Stimulated activated naive B cell treated with anti-CD40 and anti-IgM and Interleukin-4, amounts not matched to agents 10 μg/mL and 1 μg/mL and 100 μg/mL, for 72 hours (primary cell): ENCODE data around the gene NACC2.
A peak's percentile ranks its signal among the peaks of the same experiment; 100 is the strongest.

Experiments
- ATAC-seq, 2 donors: fragments of 150-1000 bp; cut with Tn5 transposase; replicated peaks; 2 replicates each; pipeline ENCODE4 v1.10.0; 2021; ENCODE audit warnings: moderate library complexity in 1 of 2
- DNase-seq: peaks from one replicate; pipeline ENCODE4 v3.0.0; 2021
- H3K27ac Mint-ChIP-seq: one replicate; pipeline ENCODE4 v1.8.0; 2022; ENCODE audit warnings: mild to moderate bottlenecking, mixed read lengths
- H3K27me3 Mint-ChIP-seq, 2 donors: one replicate each; pipeline ENCODE4 v1.8.0; 2022; ENCODE audit warnings: mixed read lengths in 2 of 2
- H3K36me3 Mint-ChIP-seq, 2 donors: one replicate each; pipeline ENCODE4 v1.8.0; 2022; ENCODE audit warnings: mixed read lengths in 2 of 2, mild to moderate bottlenecking in 1 of 2
- H3K4me1 Mint-ChIP-seq, 2 donors: one replicate each; pipeline ENCODE4 v1.8.0; 2022; ENCODE audit warnings: mixed read lengths in 2 of 2, mild to moderate bottlenecking in 1 of 2
- H3K4me3 Mint-ChIP-seq, 2 donors: one replicate each; pipeline ENCODE4 v1.8.0; 2022; ENCODE audit warnings: mild to moderate bottlenecking in 2 of 2, mixed read lengths in 2 of 2, moderate library complexity in 1 of 2
- H3K9me3 Mint-ChIP-seq, 2 donors: one replicate each; pipeline ENCODE4 v1.8.0; 2022; ENCODE audit warnings: mixed read lengths in 2 of 2, mild to moderate bottlenecking in 1 of 2

Gene NACC2

DNA sequence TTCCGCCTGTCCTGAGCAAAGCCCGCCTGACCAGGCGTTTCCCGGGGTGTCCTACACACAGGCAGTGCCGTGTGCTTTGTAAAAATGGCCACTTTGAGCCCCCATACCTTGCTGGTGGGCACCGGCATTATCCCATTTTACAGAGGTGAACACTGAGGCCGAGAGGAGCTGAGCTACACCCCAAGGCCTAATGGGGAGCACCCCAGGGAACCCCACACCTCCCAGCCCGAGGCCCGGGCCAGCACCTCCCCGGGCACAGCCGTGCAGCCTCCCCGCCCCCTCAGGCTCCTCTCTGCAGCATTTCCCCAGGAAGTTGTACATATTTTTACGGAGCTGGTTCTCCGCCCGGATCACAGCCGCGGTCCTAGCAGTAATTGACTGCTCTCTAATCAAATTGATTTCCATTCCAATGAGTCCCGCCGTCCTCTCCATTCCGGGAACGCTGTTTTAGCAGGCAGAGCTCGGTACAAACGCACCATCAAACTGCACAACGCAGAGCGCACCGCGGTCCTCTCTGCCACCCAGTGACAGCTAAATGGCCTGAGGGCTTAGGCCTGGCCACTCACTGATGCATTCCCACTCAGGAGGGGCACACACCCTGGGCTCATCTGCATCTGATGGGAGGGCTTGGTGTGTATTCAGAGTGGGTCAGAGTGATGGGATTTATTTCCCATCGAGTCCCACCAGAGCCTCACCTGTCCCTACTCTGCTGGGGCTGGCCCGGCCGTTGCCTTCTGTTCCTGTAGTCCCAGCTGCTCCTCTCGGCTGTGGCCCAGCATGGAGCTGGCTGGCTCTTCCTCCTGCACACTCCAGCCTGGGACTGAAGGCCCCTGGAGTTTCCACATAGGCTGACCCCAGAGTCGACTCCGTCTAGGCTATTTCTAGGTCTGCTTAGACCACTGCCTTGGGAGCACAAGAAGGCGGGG, 97.7 kb downstream of the NACC2 start:
- ATAC-seq, result no peak
- no peak overlapping the region for H3K4me3 Mint-ChIP-seq
- H3K4me1 Mint-ChIP-seq, result peaks cover 2 to 12% of the 10 kb centered on the region in 2 donors
- no peaks in the 10 kb centered on the region for H3K36me3 Mint-ChIP-seq
- no peak overlapping the region for H3K27ac Mint-ChIP-seq
- no peaks in the 10 kb centered on the region for H3K9me3 Mint-ChIP-seq
- DNase-seq, result no peak
- H3K27me3 Mint-ChIP-seq, result peaks cover 0 to 1% of the 10 kb centered on the region in 2 donors

DNA sequence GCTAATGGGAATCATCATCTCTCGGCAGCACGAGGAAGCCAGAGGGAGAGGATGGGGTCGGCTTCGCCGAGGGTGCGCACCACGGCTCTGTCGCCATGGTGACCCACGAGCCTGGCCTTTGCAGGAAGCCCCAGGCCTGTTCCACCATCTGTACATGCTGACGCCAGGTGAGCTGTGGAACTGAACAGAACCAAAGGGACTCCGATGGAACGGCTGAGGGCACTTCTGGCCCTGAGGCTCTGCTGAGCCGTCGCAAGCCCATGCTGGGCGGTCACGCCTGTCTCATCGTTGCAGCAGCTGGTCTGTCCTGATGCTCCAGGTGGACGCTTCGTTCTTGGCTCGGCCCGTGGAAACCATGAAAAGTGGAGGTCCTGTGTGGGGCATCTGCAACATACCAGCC, 99.3 kb downstream of the NACC2 start:
- Mint-ChIP-seq H3K9me3 (no peaks in the 10 kb centered on the region), H3K27ac (no peak overlapping the region), H3K4me1 (peaks cover 6 to 18% of the 10 kb centered on the region in 2 donors), H3K27me3 (peaks cover 0 to 6% of the 10 kb centered on the region in 2 donors), H3K4me3 (no peak overlapping the region), H3K36me3 (no peaks in the 10 kb centered on the region)
- DNase-seq, result no peak
- ATAC-seq, result no peak

DNA sequence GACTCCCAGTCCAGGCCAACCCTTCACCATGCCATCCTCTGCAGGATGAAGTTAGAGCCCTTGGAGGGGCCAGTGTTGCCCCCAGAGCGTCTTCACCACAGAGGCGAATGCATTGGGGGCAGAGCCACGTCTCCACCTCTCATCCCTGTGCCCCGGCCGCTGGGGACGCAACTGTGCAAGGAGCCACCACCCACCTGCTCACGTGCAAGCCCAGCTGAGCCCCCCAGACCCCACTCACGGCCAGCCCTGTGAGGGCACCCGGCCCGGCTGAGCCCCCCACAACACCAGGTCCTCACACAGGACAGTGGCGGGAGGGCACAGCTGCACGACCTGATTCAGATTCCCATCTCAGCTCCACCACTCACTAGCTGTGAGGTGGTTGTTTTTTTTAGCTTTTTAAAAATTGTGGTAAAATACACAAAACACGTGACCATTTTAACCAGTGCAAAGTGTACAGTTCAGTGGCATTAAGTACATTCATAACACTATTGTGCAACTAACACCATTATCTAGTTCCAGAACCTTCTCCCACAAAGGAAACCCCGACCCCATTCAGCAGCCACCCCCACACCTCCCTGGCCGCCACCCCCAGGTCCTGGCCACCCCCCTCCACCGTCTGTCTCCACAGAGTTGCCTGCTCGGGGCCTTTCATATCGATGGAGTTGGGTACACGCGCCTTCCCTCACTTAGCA, 100.4 kb downstream of the NACC2 start:
- Mint-ChIP-seq H3K9me3 (no peaks in the 10 kb centered on the region), H3K4me3 (no peak overlapping the region), H3K4me1 (peaks cover 10 to 27% of the 10 kb centered on the region in 2 donors), H3K27ac (no peak overlapping the region), H3K36me3 (no peaks in the 10 kb centered on the region), H3K27me3 (peaks cover 0 to 12% of the 10 kb centered on the region in 2 donors)
- ATAC-seq (no peak), DNase-seq (no peak)

DNA sequence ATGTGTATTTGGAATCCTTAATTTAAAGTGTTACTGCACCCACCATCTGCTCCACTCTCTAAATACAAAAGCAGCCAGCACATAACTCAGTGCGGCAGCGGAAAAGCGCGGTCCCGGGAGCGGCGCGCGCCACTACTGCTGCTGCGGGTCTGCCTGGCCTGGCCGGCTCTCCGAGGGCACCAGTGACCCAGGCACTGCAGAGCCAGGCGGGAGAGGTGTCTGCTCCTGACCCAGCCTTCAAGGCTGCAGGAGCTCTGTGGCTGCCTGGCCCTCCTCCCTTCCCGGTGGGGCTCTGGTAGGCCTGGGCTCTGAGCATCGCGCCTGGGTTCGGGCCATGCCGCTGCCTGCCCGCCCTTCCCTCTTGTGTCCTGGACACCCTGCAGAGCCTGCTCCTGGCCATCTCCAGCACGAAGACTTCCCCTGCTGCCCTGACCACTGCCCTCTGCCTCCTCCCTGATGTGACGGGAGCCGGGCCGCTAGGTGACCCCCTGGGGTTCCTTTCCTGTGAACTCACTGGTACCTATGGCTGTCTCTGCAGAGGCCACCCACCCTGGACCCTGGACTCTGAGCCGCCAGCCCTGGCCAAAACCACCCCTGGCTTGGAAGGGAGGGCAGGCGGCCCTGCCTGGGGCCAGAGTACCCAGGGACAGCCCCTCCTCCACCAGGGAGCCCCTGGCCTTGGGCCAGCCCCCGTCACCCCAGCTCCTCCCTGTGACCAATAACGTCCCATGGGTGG, 101.2 kb downstream of the NACC2 start:
- Mint-ChIP-seq H3K27me3 (peaks cover 0 to 17% of the 10 kb centered on the region in 2 donors), H3K4me3 (no peak overlapping the region), H3K36me3 (no peaks in the 10 kb centered on the region), H3K4me1 (peaks cover 10 to 31% of the 10 kb centered on the region in 2 donors), H3K27ac (no peak overlapping the region), H3K9me3 (no peaks in the 10 kb centered on the region)
- ATAC-seq (no peak), DNase-seq (no peak)

DNA sequence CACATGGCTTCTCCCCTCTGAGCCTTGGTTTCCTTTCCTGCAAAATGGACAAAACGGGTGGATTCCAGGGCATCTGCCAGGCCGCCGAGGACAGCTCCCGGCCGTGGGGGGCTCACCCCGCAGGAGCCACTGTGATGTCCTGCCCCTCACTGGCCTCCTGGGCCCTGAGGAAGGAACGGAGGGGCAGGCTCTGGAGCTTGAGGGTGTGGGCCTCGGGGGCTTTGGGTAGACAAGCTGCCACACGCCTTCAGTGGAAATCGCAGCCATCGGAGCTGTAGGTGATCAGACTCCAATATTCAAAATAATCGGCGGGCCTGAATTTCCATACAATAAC, 101.7 kb downstream of the NACC2 start:
- Mint-ChIP-seq H3K36me3 (no peaks in the 10 kb centered on the region), H3K27me3 (peaks cover 0 to 20% of the 10 kb centered on the region in 2 donors), H3K4me3 (no peak overlapping the region), H3K4me1 (peaks cover 10 to 31% of the 10 kb centered on the region in 2 donors), H3K27ac (no peak overlapping the region), H3K9me3 (no peaks in the 10 kb centered on the region)
- DNase-seq, result no peak
- no peak for ATAC-seq

DNA sequence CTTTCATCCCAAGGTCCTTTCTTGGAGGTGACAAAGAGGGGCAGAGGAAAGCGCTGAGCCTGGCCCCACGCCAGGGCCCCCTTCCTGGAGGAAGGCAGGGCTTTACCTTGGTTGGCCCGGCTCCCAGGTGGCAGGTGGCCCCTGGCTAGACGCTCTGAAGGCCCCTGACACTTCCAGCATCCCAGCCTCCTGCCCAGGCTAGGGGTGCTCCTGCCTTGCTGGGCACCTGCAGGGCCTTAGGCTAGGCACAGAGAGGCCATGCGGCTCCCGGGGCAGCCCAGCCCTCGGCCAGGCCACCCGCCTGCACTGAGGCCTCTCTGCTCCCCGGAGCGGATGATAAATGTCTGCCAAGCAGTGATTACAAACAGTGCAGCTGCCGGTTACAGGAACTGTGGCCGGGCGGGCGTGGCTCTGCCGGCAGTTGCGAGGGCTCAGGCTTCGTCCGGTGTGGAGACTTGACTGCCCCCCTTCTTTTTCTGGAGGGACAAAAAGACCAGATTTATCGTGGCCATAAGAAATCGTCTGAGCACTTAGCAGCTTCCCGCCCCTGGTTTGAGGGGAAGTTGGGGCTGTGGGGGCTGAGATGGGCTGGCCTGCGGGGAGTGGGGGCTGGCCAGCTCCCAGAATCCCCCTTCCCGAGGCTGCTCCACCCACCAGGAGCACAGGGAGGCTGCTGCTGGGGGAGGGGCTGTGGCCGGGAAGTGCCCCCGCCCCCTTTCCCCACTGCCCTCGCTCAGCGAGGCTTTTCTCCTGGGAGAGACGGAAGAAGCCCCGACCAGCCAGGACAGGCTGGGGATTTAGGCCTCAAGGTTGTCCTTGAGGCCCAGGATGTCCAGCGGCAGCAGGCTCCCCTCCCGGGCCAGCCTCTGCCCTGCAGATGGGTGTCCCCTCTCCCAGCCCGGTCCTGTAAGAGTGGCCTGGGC, 102.3 kb downstream of the NACC2 start:
- peak overlapping the region; percentile 59 to 69 for H3K4me3 Mint-ChIP-seq
- DNase-seq (peak; percentile 41), ATAC-seq (peak; percentile 75 to 80)
- no peaks in the 10 kb centered on the region for H3K9me3 Mint-ChIP-seq
- H3K4me1 Mint-ChIP-seq, result peaks cover 10 to 31% of the 10 kb centered on the region in 2 donors
- peaks cover 0 to 24% of the 10 kb centered on the region in 2 donors for H3K27me3 Mint-ChIP-seq
- peak overlapping the region; percentile 67 for H3K27ac Mint-ChIP-seq
- H3K36me3 Mint-ChIP-seq, result no peaks in the 10 kb centered on the region

GRCh38 chr9:135991771-135992170, 103.3 kb downstream of the NACC2 start:
- Mint-ChIP-seq H3K36me3 (no peaks in the 10 kb centered on the region), H3K9me3 (no peaks in the 10 kb centered on the region), H3K27ac (no peak overlapping the region), H3K4me1 (peaks cover 10 to 31% of the 10 kb centered on the region in 2 donors), H3K27me3 (peaks cover 0 to 24% of the 10 kb centered on the region in 2 donors), H3K4me3 (no peak overlapping the region)
- DNase-seq (no peak), ATAC-seq (no peak)

GRCh38 chr9:135990468-135991429, 104.3 kb downstream of the NACC2 start:
- H3K27ac Mint-ChIP-seq, result no peak overlapping the region

GRCh38 chr9:135989722-135990467, 105.2 kb downstream of the NACC2 start:
- H3K27ac Mint-ChIP-seq, result peak overlapping the region; percentile 31
- peak overlapping the region; percentile 13 to 30 for H3K4me3 Mint-ChIP-seq
- H3K36me3 Mint-ChIP-seq, result no peaks in the 10 kb centered on the region
- ATAC-seq (peak; percentile 31 to 38), DNase-seq (no peak)
- H3K27me3 Mint-ChIP-seq, result peaks cover 5 to 31% of the 10 kb centered on the region in 2 donors
- peaks cover 10 to 31% of the 10 kb centered on the region in 2 donors for H3K4me1 Mint-ChIP-seq
- H3K9me3 Mint-ChIP-seq, result no peaks in the 10 kb centered on the region

More at GRCh38 chr9:135990468-135991429, 104.3 kb downstream of the NACC2 start:
- Mint-ChIP-seq H3K27me3 (peaks cover 1 to 26% of the 10 kb centered on the region in 2 donors), H3K4me3 (peak overlapping the region in 1 of 2 donors; percentile 13), H3K36me3 (no peaks in the 10 kb centered on the region), H3K4me1 (peaks cover 10 to 31% of the 10 kb centered on the region in 2 donors), H3K9me3 (no peaks in the 10 kb centered on the region)
- ATAC-seq, result peak; percentile 12 to 21
- DNase-seq, result no peak

DNA sequence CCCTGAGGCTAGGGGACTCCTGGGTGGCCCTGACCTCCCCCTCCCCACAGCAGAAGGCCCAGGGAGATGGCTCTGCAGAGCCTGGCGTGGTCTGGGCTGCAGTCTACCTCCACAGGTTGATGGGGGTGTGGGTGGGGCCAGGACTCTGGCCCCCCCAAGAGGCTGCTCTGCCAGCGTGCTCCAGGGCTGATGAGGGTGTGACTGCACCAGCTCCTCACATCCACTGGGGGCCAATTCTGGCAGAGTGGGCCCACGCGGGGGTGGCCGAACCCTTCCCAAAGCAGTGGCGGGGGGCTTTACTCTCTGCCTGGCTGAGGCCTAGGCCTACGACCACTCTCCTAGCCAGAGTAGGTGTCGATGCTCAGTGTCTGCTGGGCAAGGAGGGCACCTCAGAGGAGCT, 105.9 kb downstream of the NACC2 start:
- no peaks in the 10 kb centered on the region for H3K36me3 Mint-ChIP-seq
- no peak overlapping the region for H3K4me3 Mint-ChIP-seq
- H3K9me3 Mint-ChIP-seq, result no peaks in the 10 kb centered on the region
- DNase-seq, result no peak
- no peak for ATAC-seq
- peaks cover 10 to 25% of the 10 kb centered on the region in 2 donors for H3K4me1 Mint-ChIP-seq
- peaks cover 5 to 36% of the 10 kb centered on the region in 2 donors for H3K27me3 Mint-ChIP-seq
- H3K27ac Mint-ChIP-seq, result no peak overlapping the region

GRCh38 chr9:135988493-135988892, 106.6 kb downstream of the NACC2 start:
- Mint-ChIP-seq H3K9me3 (no peaks in the 10 kb centered on the region), H3K27ac (no peak overlapping the region), H3K36me3 (no peaks in the 10 kb centered on the region), H3K4me1 (peaks cover 10 to 25% of the 10 kb centered on the region in 2 donors), H3K4me3 (no peak overlapping the region), H3K27me3 (peaks cover 5 to 41% of the 10 kb centered on the region in 2 donors)
- no peak for ATAC-seq
- no peak for DNase-seq

DNA sequence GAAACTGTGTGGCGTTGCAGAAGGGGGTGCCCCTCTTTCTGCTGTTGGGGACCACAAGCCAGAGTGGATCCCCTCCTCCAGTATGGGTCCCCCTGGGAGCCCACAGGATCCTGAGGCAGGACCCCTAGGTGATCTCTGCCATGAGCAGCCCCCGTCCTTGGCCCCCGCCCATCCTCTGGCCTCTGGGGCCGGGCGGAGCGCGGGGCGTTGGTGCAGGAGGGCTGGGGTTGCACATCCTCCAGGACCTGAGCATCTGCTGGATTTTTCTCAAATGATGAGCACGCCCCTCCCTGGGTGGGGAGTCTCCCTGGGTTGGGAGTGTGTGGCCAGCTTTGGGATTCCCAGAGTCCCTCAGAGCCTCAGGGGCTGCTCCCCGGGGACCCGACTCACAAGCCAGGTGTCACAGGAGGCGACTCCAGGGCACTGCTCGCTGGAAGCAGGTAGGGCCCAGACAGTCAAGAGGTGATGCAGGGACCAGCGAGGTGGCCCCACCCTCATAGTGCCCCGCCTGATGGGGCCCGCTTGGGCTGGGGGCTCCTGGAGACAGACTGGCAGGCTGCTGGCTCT, 107.2 kb downstream of the NACC2 start:
- H3K36me3 Mint-ChIP-seq, result no peaks in the 10 kb centered on the region
- H3K4me1 Mint-ChIP-seq, result peaks cover 10 to 25% of the 10 kb centered on the region in 2 donors
- no peak for ATAC-seq
- H3K27ac Mint-ChIP-seq, result no peak overlapping the region
- H3K27me3 Mint-ChIP-seq, result peaks cover 5 to 43% of the 10 kb centered on the region in 2 donors
- DNase-seq, result no peak
- no peaks in the 10 kb centered on the region for H3K9me3 Mint-ChIP-seq
- H3K4me3 Mint-ChIP-seq, result no peak overlapping the region
